ENCODE measurements around the gene SFN. TPM values are rescaled to one million over a fixed set of nuclear protein-coding genes. Genes with fewer than 3 reads are reported as not detected.

SFN gene
- total and polyA plus RNA-seq, 2 of the 13 experiments (the other 11 are each of a cell fraction or from before 2014, with no cell fraction given): 4.3 to 5.6 TPM

GRCh38 chr1:26864610-26865480 lies 1.9 kb downstream of the SFN start (continued):
- TF ChIP-seq, protein P1, sequence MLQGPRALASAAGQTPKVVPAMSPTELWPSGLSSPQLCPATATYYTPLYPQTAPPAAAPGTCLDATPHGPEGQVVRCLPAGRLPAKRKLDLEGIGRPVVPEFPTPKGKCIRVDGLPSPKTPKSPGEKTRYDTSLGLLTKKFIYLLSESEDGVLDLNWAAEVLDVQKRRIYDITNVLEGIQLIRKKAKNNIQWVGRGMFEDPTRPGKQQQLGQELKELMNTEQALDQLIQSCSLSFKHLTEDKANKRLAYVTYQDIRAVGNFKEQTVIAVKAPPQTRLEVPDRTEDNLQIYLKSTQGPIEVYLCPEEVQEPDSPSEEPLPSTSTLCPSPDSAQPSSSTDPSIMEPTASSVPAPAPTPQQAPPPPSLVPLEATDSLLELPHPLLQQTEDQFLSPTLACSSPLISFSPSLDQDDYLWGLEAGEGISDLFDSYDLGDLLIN (CRISPR knock-in tag; IDR thresholded peaks at IDR 0.05; ENCODE audit: borderline replicate concordance): peak; percentile 82; the same call in 1 of the 2 replicates
- no peak for TF ChIP-seq GTF2F1 (IDR thresholded peaks at IDR 0.05; ENCODE audit: low read length)
- no peak for TF ChIP-seq ZNF850 (CRISPR knock-in tag; conservative IDR thresholded peaks at IDR 0.05)
- TF ChIP-seq, protein P2, sequence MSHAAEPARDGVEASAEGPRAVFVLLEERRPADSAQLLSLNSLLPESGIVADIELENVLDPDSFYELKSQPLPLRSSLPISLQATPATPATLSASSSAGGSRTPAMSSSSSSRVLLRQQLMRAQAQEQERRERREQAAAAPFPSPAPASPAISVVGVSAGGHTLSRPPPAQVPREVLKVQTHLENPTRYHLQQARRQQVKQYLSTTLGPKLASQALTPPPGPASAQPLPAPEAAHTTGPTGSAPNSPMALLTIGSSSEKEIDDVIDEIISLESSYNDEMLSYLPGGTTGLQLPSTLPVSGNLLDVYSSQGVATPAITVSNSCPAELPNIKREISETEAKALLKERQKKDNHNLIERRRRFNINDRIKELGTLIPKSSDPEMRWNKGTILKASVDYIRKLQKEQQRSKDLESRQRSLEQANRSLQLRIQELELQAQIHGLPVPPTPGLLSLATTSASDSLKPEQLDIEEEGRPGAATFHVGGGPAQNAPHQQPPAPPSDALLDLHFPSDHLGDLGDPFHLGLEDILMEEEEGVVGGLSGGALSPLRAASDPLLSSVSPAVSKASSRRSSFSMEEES (CRISPR knock-in tag; IDR thresholded peaks at IDR 0.05): peak; percentile 35; the same call in 1 of the 2 replicates
- no peak for TF ChIP-seq CREB1 (IDR thresholded peaks at IDR 0.05)
- peak; percentile 70 for TF ChIP-seq CREB1 (CRISPR knock-in tag; IDR thresholded peaks at IDR 0.05)
- TF ChIP-seq PAF1 (CRISPR knock-in tag; IDR thresholded peaks at IDR 0.05): no peak
- peak; percentile 45 for TF ChIP-seq ASH2L (IDR thresholded peaks at IDR 0.05; ENCODE audit: insufficient read length, low read depth, low read length)
- TF ChIP-seq, protein P3, sequence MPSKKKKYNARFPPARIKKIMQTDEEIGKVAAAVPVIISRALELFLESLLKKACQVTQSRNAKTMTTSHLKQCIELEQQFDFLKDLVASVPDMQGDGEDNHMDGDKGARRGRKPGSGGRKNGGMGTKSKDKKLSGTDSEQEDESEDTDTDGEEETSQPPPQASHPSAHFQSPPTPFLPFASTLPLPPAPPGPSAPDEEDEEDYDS (CRISPR knock-in tag; IDR thresholded peaks at IDR 0.05): peak; percentile 80
- TF ChIP-seq SRF (IDR thresholded peaks at IDR 0.05; ENCODE audit: low read depth, low read length): no peak
- TF ChIP-seq, protein P4, sequence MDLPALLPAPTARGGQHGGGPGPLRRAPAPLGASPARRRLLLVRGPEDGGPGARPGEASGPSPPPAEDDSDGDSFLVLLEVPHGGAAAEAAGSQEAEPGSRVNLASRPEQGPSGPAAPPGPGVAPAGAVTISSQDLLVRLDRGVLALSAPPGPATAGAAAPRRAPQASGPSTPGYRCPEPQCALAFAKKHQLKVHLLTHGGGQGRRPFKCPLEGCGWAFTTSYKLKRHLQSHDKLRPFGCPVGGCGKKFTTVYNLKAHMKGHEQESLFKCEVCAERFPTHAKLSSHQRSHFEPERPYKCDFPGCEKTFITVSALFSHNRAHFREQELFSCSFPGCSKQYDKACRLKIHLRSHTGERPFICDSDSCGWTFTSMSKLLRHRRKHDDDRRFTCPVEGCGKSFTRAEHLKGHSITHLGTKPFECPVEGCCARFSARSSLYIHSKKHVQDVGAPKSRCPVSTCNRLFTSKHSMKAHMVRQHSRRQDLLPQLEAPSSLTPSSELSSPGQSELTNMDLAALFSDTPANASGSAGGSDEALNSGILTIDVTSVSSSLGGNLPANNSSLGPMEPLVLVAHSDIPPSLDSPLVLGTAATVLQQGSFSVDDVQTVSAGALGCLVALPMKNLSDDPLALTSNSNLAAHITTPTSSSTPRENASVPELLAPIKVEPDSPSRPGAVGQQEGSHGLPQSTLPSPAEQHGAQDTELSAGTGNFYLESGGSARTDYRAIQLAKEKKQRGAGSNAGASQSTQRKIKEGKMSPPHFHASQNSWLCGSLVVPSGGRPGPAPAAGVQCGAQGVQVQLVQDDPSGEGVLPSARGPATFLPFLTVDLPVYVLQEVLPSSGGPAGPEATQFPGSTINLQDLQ (CRISPR knock-in tag; IDR thresholded peaks at IDR 0.05): no peak
- peak; percentile 93 for TF ChIP-seq POLR2G (IDR thresholded peaks at IDR 0.05; ENCODE audit: low read depth, low read length)
- TF ChIP-seq ZBTB38 (CRISPR knock-in tag; IDR thresholded peaks at IDR 0.05): peak; percentile 32; the same call in 1 of the 2 replicates
- peak; percentile 62 for TF ChIP-seq PHF8 (CRISPR knock-in tag; IDR thresholded peaks at IDR 0.05)
- TF ChIP-seq MAFG (CRISPR knock-in tag; IDR thresholded peaks at IDR 0.05): no peak
- no peak for TF ChIP-seq KDM5A (IDR thresholded peaks at IDR 0.05; ENCODE audit: borderline replicate concordance, low read length)
- no peak; the same call in 1 of the 2 replicates for TF ChIP-seq SMAD9 (CRISPR knock-in tag; IDR thresholded peaks at IDR 0.05)
- TF ChIP-seq, protein P5, sequence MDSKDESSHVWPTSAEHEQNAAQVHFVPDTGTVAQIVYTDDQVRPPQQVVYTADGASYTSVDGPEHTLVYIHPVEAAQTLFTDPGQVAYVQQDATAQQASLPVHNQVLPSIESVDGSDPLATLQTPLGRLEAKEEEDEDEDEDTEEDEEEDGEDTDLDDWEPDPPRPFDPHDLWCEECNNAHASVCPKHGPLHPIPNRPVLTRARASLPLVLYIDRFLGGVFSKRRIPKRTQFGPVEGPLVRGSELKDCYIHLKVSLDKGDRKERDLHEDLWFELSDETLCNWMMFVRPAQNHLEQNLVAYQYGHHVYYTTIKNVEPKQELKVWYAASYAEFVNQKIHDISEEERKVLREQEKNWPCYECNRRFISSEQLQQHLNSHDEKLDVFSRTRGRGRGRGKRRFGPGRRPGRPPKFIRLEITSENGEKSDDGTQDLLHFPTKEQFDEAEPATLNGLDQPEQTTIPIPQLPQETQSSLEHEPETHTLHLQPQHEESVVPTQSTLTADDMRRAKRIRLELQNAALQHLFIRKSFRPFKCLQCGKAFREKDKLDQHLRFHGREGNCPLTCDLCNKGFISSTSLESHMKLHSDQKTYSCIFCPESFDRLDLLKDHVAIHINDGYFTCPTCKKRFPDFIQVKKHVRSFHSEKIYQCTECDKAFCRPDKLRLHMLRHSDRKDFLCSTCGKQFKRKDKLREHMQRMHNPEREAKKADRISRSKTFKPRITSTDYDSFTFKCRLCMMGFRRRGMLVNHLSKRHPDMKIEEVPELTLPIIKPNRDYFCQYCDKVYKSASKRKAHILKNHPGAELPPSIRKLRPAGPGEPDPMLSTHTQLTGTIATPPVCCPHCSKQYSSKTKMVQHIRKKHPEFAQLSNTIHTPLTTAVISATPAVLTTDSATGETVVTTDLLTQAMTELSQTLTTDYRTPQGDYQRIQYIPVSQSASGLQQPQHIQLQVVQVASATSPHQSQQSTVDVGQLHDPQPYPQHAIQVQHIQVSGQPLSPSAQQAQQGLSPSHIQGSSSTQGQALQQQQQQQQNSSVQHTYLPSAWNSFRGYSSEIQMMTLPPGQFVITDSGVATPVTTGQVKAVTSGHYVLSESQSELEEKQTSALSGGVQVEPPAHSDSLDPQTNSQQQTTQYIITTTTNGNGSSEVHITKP (CRISPR knock-in tag; IDR thresholded peaks at IDR 0.05; ENCODE audit: low read depth): 0 out of 2 replicates have a peak, but pooled peaks have one; percentile 14
- TF ChIP-seq ZNF230 (CRISPR knock-in tag; IDR thresholded peaks at IDR 0.05): peak; percentile 77
- peak; percentile 81 for TF ChIP-seq RBFOX2 (IDR thresholded peaks at IDR 0.05; ENCODE audit: low read depth, low read length)

Data from HepG2 (cell line).